OCI-LY7 (cell line): ENCODE data around the gene ADCY3. TPM values are rescaled to one million over a fixed set of nuclear protein-coding genes. Genes with fewer than 3 reads are reported as not detected.

ENCODE experiments used
- BruUV-seq: library from RNA; stranded (reverse); fragments of 400-500 nt; replicated peaks from 2 replicates; lab custom pipeline; 2021; lab: Mats Ljungman, UMichigan
- CTCF ChIA-PET: fragments of 300-600 bp; sonication (Branson Sonifier 250); formaldehyde crosslinking; loops from one replicate; lab custom pipeline; 2022; ENCODE audit warnings: antibody characterized with exemption; ENCODE audit not compliant: unreplicated experiment; lab: Charles Lee
- POLR2A ChIA-PET: fragments of 300-600 bp; sonication (Branson Sonifier 250); formaldehyde crosslinking; loops from one replicate; lab custom pipeline; 2022; ENCODE audit warnings: antibody characterized with exemption; lab: Charles Lee
- DNase-seq: peaks from one replicate; pipeline ENCODE4 v3.0.0-alpha.2; 2015; ENCODE audit warnings: low spot score
- H2AFZ ChIP-seq: fragments of 200-600 bp; sonication (generic), shearing (Covaris generic); 2 replicates; pipeline ENCODE4 v1.6.1; 2014; ENCODE audit warnings: mild to moderate bottlenecking, antibody characterized with exemption, low read length, moderate library complexity
- H3K27ac ChIP-seq: fragments of 200-600 bp; sonication (generic); 2 replicates; pipeline ENCODE4 v1.5.1; 2014; ENCODE audit warnings: mixed run types, low read depth, mild to moderate bottlenecking, moderate library complexity, low read length, inconsistent platforms; ENCODE audit not compliant: poor library complexity, severe bottlenecking
- H3K36me3 ChIP-seq: fragments of 200-600 bp; sonication (generic); 2 replicates; pipeline ENCODE4 v1.6.1; 2014; ENCODE audit warnings: mild to moderate bottlenecking, antibody characterized with exemption, low read length, moderate library complexity, mixed read lengths; ENCODE audit not compliant: insufficient read depth
- H3K4me1 ChIP-seq: fragments of 200-600 bp; sonication (generic); 2 replicates; pipeline ENCODE4 v1.5.1; 2014; ENCODE audit warnings: mild to moderate bottlenecking, low read length; ENCODE audit not compliant: insufficient read depth, poor library complexity, severe bottlenecking
- H3K4me2 ChIP-seq: fragments of 200-600 bp; sonication (generic); 2 replicates; pipeline ENCODE4 v1.6.1; 2014; ENCODE audit warnings: mild to moderate bottlenecking, low read length
- H3K4me3 ChIP-seq: fragments of 200-600 bp; sonication (generic); 2 replicates; pipeline ENCODE4 v1.5.1; 2014; ENCODE audit warnings: mild to moderate bottlenecking, low read depth, low read length; ENCODE audit not compliant: poor library complexity, severe bottlenecking
- H3K79me2 ChIP-seq: fragments of 200-600 bp; sonication (generic); 2 replicates; pipeline ENCODE4 v1.6.1; 2016; ENCODE audit warnings: low read depth, mild to moderate bottlenecking, low read length, moderate library complexity, mixed read lengths; ENCODE audit not compliant: insufficient read depth
- H3K9me2 ChIP-seq: fragments of 200-600 bp; sonication (generic); 2 replicates; pipeline ENCODE4 v1.6.1; 2016; ENCODE audit warnings: mild to moderate bottlenecking, low read length, mixed read lengths; ENCODE audit not compliant: insufficient read depth
- H3K9me3 ChIP-seq: fragments of 200-600 bp; sonication (generic); 2 replicates; pipeline ENCODE4 v1.6.1; 2014; ENCODE audit warnings: mild to moderate bottlenecking, mixed run types, low read length, mixed read lengths
- H4K20me1 ChIP-seq: fragments of 200-600 bp; sonication (generic); 2 replicates; pipeline ENCODE4 v1.6.1; 2014; ENCODE audit warnings: mild to moderate bottlenecking, antibody characterized with exemption, low read length, moderate library complexity, mixed read lengths; ENCODE audit not compliant: insufficient read depth
- CTCF ChIP-seq: fragments of 200-600 bp; sonication (generic); conservative IDR thresholded peaks from 2 replicates; pipeline ENCODE4 v1.5.1; 2014; ENCODE audit warnings: mild to moderate bottlenecking, antibody characterized with exemption, low read length, moderate library complexity, mixed read lengths
- EZH2phosphoT487 ChIP-seq: fragments of 200-600 bp; sonication (generic); IDR thresholded peaks from 2 replicates; pipeline ENCODE4 v1.6.1; 2018; ENCODE audit warnings: low read depth, borderline replicate concordance, mild to moderate bottlenecking, mixed run types, antibody characterized with exemption, low read length, moderate library complexity, mixed read lengths
- intact Hi-C: fragments of 100-400 bp; cut with micrococcal nuclease; formaldehyde crosslinking; loops from one replicate; pipeline ENCODE4 v1.10.0; 2022; ENCODE audit not compliant: unreplicated experiment
- total RNA-seq, 2 experiments: library from RNA; depleted of rRNA in 1 of 2; stranded (reverse); fragments of >200 nt in 1 of 2; shearing (Covaris generic) in 1 of 2; gene quantifications; 2 replicates each; pipeline ENCODE4 v1.2.3, GENCODE V29; 2014 to 2022

ADCY3 gene
- total RNA-seq, 2 experiments from 2014 or later: 45.8 to 55.0 TPM

GRCh38 chr2:24826773-24827145 lies 93.3 kb downstream of the ADCY3 start:
- no peak for DNase-seq
- H3K4me1 ChIP-seq: peaks cover 20% of the 10 kb centered on the region
- no peak for TF ChIP-seq CTCF
- no peak for TF ChIP-seq EZH2phosphoT487
- no peaks in the 10 kb centered on the region for H3K9me3 ChIP-seq
- H3K79me2 ChIP-seq: no peaks in the 10 kb centered on the region
- H3K4me2 ChIP-seq: peak overlapping the region; percentile 31; the same call in 1 of the 2 replicates
- H3K27ac ChIP-seq: peak overlapping the region; percentile 14
- H2AFZ ChIP-seq: no peak overlapping the region
- H4K20me1 ChIP-seq: no peaks in the 10 kb centered on the region
- CTCF ChIA-PET: interaction anchor here (1.6 kb wide), 1 partner anchor 303 kb away, joined by 3 read pairs; no protein-coding TSS in a partner anchor
- intact Hi-C loops: loop anchor here (1.0 to 5.0 kb wide), 4 partner anchors 213 to 416 kb away; partner anchors contain the start of gene NCOA1
- H3K36me3 ChIP-seq: peaks cover 67% of the 10 kb centered on the region
- H3K9me2 ChIP-seq: no peaks in the 10 kb centered on the region
- POLR2A ChIA-PET: interaction anchor here (0.6 to 0.7 kb wide), 2 partner anchors 16 to 372 kb away, joined by 3 read pairs; no protein-coding TSS in a partner anchor
- no TSS peak for BruUV-seq
- H3K4me3 ChIP-seq: no peak overlapping the region

GRCh38 chr2:24825883-24826772 lies 93.9 kb downstream of the ADCY3 start:
- no peaks in the 10 kb centered on the region for H3K9me2 ChIP-seq
- H3K79me2 ChIP-seq: no peaks in the 10 kb centered on the region
- POLR2A ChIA-PET: interaction anchor here (0.6 to 1.3 kb wide), 4 partner anchors 9 to 372 kb away, joined by 3 to 4 read pairs (median 3); partner anchors contain the start of genes CENPO and PTRHD1
- H3K4me3 ChIP-seq: no peak overlapping the region
- peak overlapping the region; percentile 14 for H3K27ac ChIP-seq
- H3K4me1 ChIP-seq: peaks cover 20% of the 10 kb centered on the region
- no peaks in the 10 kb centered on the region; the same call in 1 of the 2 replicates for H4K20me1 ChIP-seq
- peak overlapping the region; percentile 31; the same call in 1 of the 2 replicates for H3K4me2 ChIP-seq
- CTCF ChIA-PET: interaction anchor here (1.6 kb wide), 1 partner anchor 303 kb away, joined by 3 read pairs; no protein-coding TSS in a partner anchor
- no peaks in the 10 kb centered on the region for H3K9me3 ChIP-seq
- TF ChIP-seq EZH2phosphoT487: no peak
- TF ChIP-seq CTCF: no peak
- BruUV-seq: no TSS peak
- intact Hi-C loops: loop anchor here (1.0 to 5.0 kb wide), 3 partner anchors 213 to 335 kb away; partner anchors contain the start of gene NCOA1
- H3K36me3 ChIP-seq: peaks cover 69% of the 10 kb centered on the region
- DNase-seq: peak; percentile 25
- no peak overlapping the region for H2AFZ ChIP-seq
